ENCODE measurements around the gene TSPAN9. TPM values are rescaled to one million over a fixed set of nuclear protein-coding genes. Genes with fewer than 3 reads are reported as not detected.

TSPAN9 gene
- polyA plus RNA-seq, 1 experiment: 67.0 TPM

- POLR2A ChIA-PET: no interaction called here
- no peak for TF ChIP-seq CTCF (IDR thresholded peaks at IDR 0.05; ENCODE audit: insufficient read depth, low read depth, low read length)
- Histone ChIP-seq H3K27me3 (ENCODE audit: control insufficient read depth, insufficient read depth, low read length) (no peaks in the 10 kb centered on the region), H3K4me3 (ENCODE audit: low read depth, low read length) (no peak overlapping the region), H3K36me3 (ENCODE audit: control insufficient read depth, insufficient read depth, low read length) (no peaks in the 10 kb centered on the region)
- DNase-seq (ENCODE audit: low read depth): no peak
- CTCF ChIA-PET: interaction anchor here (0.7 to 1.0 kb wide), 2 partner anchors 20 to 29 kb away, joined by 3 to 4 read pairs; no protein-coding TSS in a partner anchor
Measured at GRCh38 chr12:3102771-3103410, 25.7 kb downstream of the TSPAN9 start.

GRCh38 chr12:3103806-3104205 lies 26.6 kb downstream of the TSPAN9 start:
- H3K27me3 ChIP-seq (ENCODE audit: control insufficient read depth, insufficient read depth, low read length): no peaks in the 10 kb centered on the region
- no peak overlapping the region for H3K4me3 ChIP-seq (ENCODE audit: low read depth, low read length)
- CTCF ChIA-PET: interaction anchor here (0.7 to 1.5 kb wide), 2 partner anchors 15 to 30 kb away, joined by 3 to 5 read pairs; no protein-coding TSS in a partner anchor
- H3K36me3 ChIP-seq (ENCODE audit: control insufficient read depth, insufficient read depth, low read length): no peaks in the 10 kb centered on the region
- POLR2A ChIA-PET: no interaction called here
- TF ChIP-seq CTCF (IDR thresholded peaks at IDR 0.05; ENCODE audit: insufficient read depth, low read depth, low read length): no peak
- DNase-seq (ENCODE audit: low read depth): no peak

GRCh38 chr12:3105690-3106479 lies 28.7 kb downstream of the TSPAN9 start:
- no peaks in the 10 kb centered on the region for H3K36me3 ChIP-seq (ENCODE audit: control insufficient read depth, insufficient read depth, low read length)
- DNase-seq (ENCODE audit: low read depth): no peak
- TF ChIP-seq CTCF (IDR thresholded peaks at IDR 0.05; ENCODE audit: insufficient read depth, low read depth, low read length): no peak
- no peak overlapping the region for H3K4me3 ChIP-seq (ENCODE audit: low read depth, low read length)
- POLR2A ChIA-PET: no interaction called here
- no peaks in the 10 kb centered on the region for H3K27me3 ChIP-seq (ENCODE audit: control insufficient read depth, insufficient read depth, low read length)
- CTCF ChIA-PET: interaction anchor here (1.0 to 1.4 kb wide), 2 partner anchors 169 to 171 kb away, joined by 3 to 4 read pairs; no protein-coding TSS in a partner anchor

- no peak for TF ChIP-seq CTCF (IDR thresholded peaks at IDR 0.05; ENCODE audit: insufficient read depth, low read depth, low read length)
- no peak for DNase-seq (ENCODE audit: low read depth)
- Histone ChIP-seq H3K4me3 (ENCODE audit: low read depth, low read length) (no peak overlapping the region), H3K27me3 (ENCODE audit: control insufficient read depth, insufficient read depth, low read length) (no peaks in the 10 kb centered on the region), H3K36me3 (ENCODE audit: control insufficient read depth, insufficient read depth, low read length) (no peaks in the 10 kb centered on the region)
- POLR2A ChIA-PET: no interaction called here
- CTCF ChIA-PET: interaction anchor here (1.0 kb wide), 1 partner anchor 168 kb away, joined by 3 read pairs; no protein-coding TSS in a partner anchor
Measured at GRCh38 chr12:3106579-3106978, 29.4 kb downstream of the TSPAN9 start.

- ChIA-PET POLR2A (no interaction called here), CTCF (no interaction called here)
- H3K27me3 ChIP-seq (ENCODE audit: control insufficient read depth, insufficient read depth, low read length): no peaks in the 10 kb centered on the region
- TF ChIP-seq CTCF (IDR thresholded peaks at IDR 0.05; ENCODE audit: insufficient read depth, low read depth, low read length): 0 out of 2 replicates have a peak, but pooled peaks have one; percentile 10
- H3K4me3 ChIP-seq (ENCODE audit: low read depth, low read length): no peak overlapping the region
- H3K36me3 ChIP-seq (ENCODE audit: control insufficient read depth, insufficient read depth, low read length): no peaks in the 10 kb centered on the region
- no peak for DNase-seq (ENCODE audit: low read depth)
Measured at GRCh38 chr12:3107071-3107583, 29.9 kb downstream of the TSPAN9 start.
